Activated naive CD4-positive, alpha-beta T cell treated with anti-CD3 and anti-CD28 coated beads, Interleukin-2, amount 50 U/mL, for 24 hours (primary cell): ENCODE measurements around the gene TPPP.
"Not testable (repeated sequence)": the region's sequence is repeated elsewhere in the genome, so short reads cannot be mapped to it uniquely, and the experiment has no call there.

ENCODE experiments used
- H3K27ac Mint-ChIP-seq: one replicate; pipeline ENCODE4 v1.8.0; 2021; ENCODE audit warnings: mild to moderate bottlenecking, mixed read lengths
- H3K27me3 Mint-ChIP-seq: one replicate; pipeline ENCODE4 v1.8.0; 2021; ENCODE audit warnings: mixed read lengths
- H3K36me3 Mint-ChIP-seq: one replicate; pipeline ENCODE4 v1.8.0; 2021; ENCODE audit warnings: mixed read lengths
- H3K4me1 Mint-ChIP-seq: one replicate; pipeline ENCODE4 v1.8.0; 2021; ENCODE audit warnings: mixed read lengths
- H3K4me3 Mint-ChIP-seq: one replicate; pipeline ENCODE4 v1.8.0; 2021; ENCODE audit warnings: mild to moderate bottlenecking, mixed read lengths
- H3K9me3 Mint-ChIP-seq: one replicate; pipeline ENCODE4 v1.8.0; 2021; ENCODE audit warnings: mixed read lengths

TPPP gene

GRCh38 chr5:708374-708773 is 15.2 kb upstream of the TPPP start:
- not testable (repeated sequence) for H3K36me3 Mint-ChIP-seq, H3K27ac Mint-ChIP-seq, H3K27me3 Mint-ChIP-seq, H3K4me3 Mint-ChIP-seq, H3K9me3 Mint-ChIP-seq, H3K4me1 Mint-ChIP-seq

DNA sequence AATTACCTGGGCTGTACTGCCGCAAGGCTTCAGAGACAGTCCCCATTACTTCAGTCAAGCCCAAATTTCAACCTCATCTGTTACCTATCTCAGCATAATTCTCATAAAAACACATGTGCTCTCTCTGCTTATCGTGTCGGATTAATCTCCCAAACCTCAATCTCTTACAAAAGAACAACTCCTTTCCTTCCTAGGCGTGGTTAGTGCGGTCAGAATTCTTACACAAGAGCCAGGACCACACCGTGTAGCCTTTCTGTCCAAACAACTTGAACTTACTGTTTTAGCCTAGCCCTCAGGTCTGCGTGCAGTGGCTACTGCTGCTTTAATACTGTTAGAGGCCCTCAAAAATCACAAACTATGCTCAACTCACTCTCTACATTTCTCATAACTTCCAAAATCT is 13.0 kb upstream of the TPPP start:
- H3K4me3 Mint-ChIP-seq, H3K9me3 Mint-ChIP-seq, H3K4me1 Mint-ChIP-seq, H3K27ac Mint-ChIP-seq, H3K27me3 Mint-ChIP-seq, H3K36me3 Mint-ChIP-seq: not testable (repeated sequence)

- not testable (repeated sequence) for H3K4me3 Mint-ChIP-seq
Measured at GRCh38 chr5:696753-697702, 3.9 kb upstream of the TPPP start.

DNA sequence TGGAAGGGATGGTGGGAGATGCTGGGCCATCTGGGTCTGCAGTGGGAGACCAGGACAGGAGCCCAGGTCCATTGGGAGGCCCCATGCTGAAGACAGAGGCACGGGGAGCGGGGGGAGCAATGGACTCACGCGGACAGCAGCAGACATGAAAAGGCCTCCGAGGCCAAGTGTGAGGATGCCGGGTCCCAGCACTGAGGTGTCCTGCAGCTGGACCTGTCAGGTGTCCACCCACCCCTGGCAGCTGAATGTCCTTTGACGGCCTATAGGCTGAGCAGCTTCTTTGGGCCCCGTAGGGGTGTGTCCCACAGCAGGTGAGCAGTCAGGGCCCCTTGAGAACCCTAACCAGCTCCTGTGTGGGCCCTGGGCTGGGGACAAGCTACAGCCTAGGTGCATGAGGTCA is 3.0 kb upstream of the TPPP start:
- H3K4me1 Mint-ChIP-seq, H3K4me3 Mint-ChIP-seq, H3K36me3 Mint-ChIP-seq, H3K27me3 Mint-ChIP-seq, H3K27ac Mint-ChIP-seq, H3K9me3 Mint-ChIP-seq: not testable (repeated sequence)

More at GRCh38 chr5:696753-697702, 3.9 kb upstream of the TPPP start:
- H3K27ac Mint-ChIP-seq, H3K27me3 Mint-ChIP-seq, H3K36me3 Mint-ChIP-seq, H3K4me1 Mint-ChIP-seq, H3K9me3 Mint-ChIP-seq: not testable (repeated sequence)

DNA sequence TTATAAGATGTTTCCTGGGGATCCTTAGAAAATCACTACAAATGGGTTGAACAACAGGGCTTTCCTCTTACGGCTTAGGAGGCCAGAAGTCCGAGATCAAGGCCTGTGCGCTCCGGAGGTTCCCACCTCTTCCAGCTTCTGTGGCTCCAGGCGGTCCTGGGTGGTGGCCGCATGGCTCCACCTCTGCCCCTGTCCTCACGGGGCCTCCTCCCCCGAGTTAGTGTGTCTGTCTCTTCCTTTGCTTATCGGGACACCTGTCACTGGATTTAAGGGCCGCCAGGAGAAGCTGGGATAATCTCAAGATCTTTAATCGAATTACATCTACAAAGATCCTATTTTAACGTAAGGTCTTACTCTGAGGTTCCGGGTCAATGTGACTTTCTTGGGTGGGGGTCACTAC is 2.3 kb upstream of the TPPP start:
- not testable (repeated sequence) for H3K27ac Mint-ChIP-seq, H3K4me3 Mint-ChIP-seq, H3K4me1 Mint-ChIP-seq, H3K9me3 Mint-ChIP-seq, H3K36me3 Mint-ChIP-seq, H3K27me3 Mint-ChIP-seq

- H3K4me1 Mint-ChIP-seq, H3K27ac Mint-ChIP-seq, H3K27me3 Mint-ChIP-seq, H3K4me3 Mint-ChIP-seq, H3K36me3 Mint-ChIP-seq, H3K9me3 Mint-ChIP-seq: not testable (repeated sequence)
Measured at GRCh38 chr5:694042-694431, 885 bp upstream of the TPPP start.

DNA sequence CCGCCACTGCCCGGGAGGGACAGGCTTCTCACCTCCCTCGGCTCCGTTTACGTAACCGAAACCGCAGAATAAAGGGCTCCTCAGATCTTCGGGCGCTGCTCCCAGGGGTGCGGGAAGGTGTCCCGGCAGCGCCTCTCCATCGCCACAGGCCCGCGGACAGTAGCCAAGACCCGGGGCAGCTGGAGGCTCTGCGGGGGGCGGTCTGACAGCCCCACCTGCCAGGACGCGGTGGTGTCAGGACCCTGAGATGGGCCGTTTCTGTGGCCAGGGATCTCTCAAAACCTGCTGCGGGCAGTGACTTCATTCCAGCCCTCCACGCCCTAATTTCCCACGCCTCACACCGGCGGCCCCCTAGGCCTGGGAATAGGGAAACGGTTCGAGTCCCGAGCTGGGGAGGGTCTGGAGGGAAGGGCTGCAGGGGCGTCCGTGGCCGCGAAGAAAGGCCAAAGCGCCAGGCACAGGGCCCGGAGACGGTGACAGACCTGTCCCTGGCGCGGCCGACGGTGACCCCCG is 567 bp downstream of the TPPP start:
- H3K4me3 Mint-ChIP-seq, H3K27ac Mint-ChIP-seq, H3K36me3 Mint-ChIP-seq, H3K9me3 Mint-ChIP-seq, H3K4me1 Mint-ChIP-seq, H3K27me3 Mint-ChIP-seq: not testable (repeated sequence)

- Mint-ChIP-seq H3K4me1 (no peaks in the 10 kb centered on the region), H3K36me3 (no peaks in the 10 kb centered on the region), H3K27ac (no peak overlapping the region), H3K27me3 (no peaks in the 10 kb centered on the region), H3K9me3 (no peaks in the 10 kb centered on the region), H3K4me3 (peak overlapping the region; percentile 62)
Measured at GRCh38 chr5:691817-692528, 1.2 kb downstream of the TPPP start.

DNA sequence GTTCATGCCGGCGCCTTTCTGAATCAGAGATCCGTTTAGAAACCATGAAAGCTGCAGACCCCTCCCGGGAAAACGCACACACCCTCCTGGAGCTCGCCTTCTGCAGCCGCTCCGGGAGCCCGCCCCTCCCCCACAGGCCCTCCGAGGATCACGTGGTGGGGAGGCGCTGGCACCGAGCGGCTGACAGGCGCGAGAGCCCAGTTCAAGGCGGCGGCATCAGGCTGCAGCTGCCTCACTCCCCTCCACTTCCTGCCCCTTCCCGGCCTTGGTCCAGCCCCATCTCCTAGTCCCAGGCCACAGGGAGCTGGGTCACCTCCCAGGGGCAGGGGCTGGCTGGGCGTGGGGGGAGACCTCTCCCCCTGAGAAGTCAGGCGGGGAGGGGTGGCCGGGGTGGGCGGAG is 2.1 kb downstream of the TPPP start:
- not testable (repeated sequence) for H3K4me3 Mint-ChIP-seq, H3K9me3 Mint-ChIP-seq, H3K27me3 Mint-ChIP-seq, H3K27ac Mint-ChIP-seq, H3K36me3 Mint-ChIP-seq, H3K4me1 Mint-ChIP-seq

- not testable (repeated sequence) for H3K36me3 Mint-ChIP-seq, H3K4me3 Mint-ChIP-seq, H3K27ac Mint-ChIP-seq, H3K9me3 Mint-ChIP-seq, H3K27me3 Mint-ChIP-seq, H3K4me1 Mint-ChIP-seq
Measured at GRCh38 chr5:690293-690692, 2.9 kb downstream of the TPPP start.

GRCh38 chr5:688348-689010 is 4.7 kb downstream of the TPPP start:
- H3K27ac Mint-ChIP-seq, H3K27me3 Mint-ChIP-seq, H3K4me3 Mint-ChIP-seq, H3K4me1 Mint-ChIP-seq, H3K9me3 Mint-ChIP-seq, H3K36me3 Mint-ChIP-seq: not testable (repeated sequence)

DNA sequence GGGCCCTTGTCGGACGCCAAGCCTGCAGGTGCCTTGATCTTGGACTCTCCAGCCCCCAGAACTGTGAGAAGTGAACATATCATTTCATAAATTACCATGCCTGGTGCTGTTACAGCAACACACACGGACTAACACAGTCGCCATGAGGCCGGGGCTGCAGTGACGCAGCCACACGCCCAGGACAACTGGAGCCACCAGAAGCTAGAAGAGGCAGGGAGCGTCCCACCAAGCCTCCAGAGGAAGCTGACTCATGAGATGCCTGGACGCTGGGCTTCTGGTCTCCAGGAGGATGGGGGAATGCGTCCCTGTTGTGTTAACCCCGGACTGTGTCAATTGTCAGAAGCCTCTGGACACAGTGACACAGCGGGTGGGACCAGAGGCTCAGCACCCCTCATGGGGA is 6.2 kb downstream of the TPPP start:
- not testable (repeated sequence) for H3K36me3 Mint-ChIP-seq, H3K27me3 Mint-ChIP-seq, H3K9me3 Mint-ChIP-seq, H3K4me1 Mint-ChIP-seq, H3K4me3 Mint-ChIP-seq, H3K27ac Mint-ChIP-seq

DNA sequence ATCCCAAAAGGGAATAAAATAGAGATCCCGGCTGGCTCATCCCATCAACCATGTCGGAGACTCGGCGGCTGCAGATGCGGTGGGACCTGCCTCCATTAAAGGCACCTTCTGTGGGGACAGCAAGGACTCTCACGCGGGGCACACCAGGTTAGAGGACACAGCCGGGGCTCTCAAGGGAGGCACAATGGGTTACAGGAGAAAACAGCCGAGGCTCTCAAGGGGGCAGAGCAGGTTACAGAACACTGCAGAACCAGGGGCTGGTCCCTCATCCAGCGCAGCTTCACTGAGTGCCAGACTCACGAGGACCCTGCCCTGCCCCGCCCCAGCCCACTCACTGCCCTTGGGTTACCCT is 7.0 kb downstream of the TPPP start:
- H3K36me3 Mint-ChIP-seq, H3K27ac Mint-ChIP-seq, H3K27me3 Mint-ChIP-seq, H3K4me1 Mint-ChIP-seq, H3K9me3 Mint-ChIP-seq, H3K4me3 Mint-ChIP-seq: not testable (repeated sequence)

- H3K4me3 Mint-ChIP-seq: no peak overlapping the region
- H3K27me3 Mint-ChIP-seq: no peaks in the 10 kb centered on the region
- no peak overlapping the region for H3K27ac Mint-ChIP-seq
- no peaks in the 10 kb centered on the region for H3K36me3 Mint-ChIP-seq
- no peaks in the 10 kb centered on the region for H3K9me3 Mint-ChIP-seq
- no peaks in the 10 kb centered on the region for H3K4me1 Mint-ChIP-seq
Measured at GRCh38 chr5:685262-686171, 7.6 kb downstream of the TPPP start.

DNA sequence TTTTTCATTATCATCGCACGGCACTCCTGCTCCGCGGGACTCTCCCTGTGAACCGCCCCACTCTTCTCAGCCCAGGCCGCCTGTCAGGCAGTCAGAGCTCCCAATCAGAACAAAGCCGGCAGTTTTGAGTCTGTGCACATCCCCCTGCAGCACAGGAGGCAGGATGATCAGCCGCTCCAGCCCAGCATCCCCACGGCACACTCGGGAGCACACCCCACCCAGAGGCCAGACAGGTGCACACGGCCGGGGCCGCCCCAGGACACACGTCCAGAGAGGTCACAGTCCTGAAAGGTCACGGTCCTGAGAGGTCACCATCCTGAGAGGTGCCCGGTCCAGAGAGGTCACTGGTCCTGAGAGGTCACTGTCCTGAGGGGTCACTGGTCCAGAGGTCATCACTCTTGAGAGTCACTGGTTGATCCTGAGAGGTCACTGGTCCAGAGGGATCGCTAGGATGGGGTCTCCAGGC is 8.4 kb downstream of the TPPP start:
- no peak overlapping the region for H3K4me3 Mint-ChIP-seq
- no peaks in the 10 kb centered on the region for H3K36me3 Mint-ChIP-seq
- no peaks in the 10 kb centered on the region for H3K4me1 Mint-ChIP-seq
- H3K9me3 Mint-ChIP-seq: no peaks in the 10 kb centered on the region
- no peaks in the 10 kb centered on the region for H3K27me3 Mint-ChIP-seq
- no peak overlapping the region for H3K27ac Mint-ChIP-seq
